ENCODE results near the gene IMMP2L. TPM values are rescaled to one million over a fixed set of nuclear protein-coding genes. Genes with fewer than 3 reads are reported as not detected.

IMMP2L gene
- polyA plus RNA-seq, 1 of the 3 experiments (the other 2 are of a cell fraction): 10.7 TPM

- TF ChIP-seq REST (IDR thresholded peaks at IDR 0.05; ENCODE audit: low read depth, low read length): no peak
- TF ChIP-seq FOXJ3 (CRISPR knock-in tag; IDR thresholded peaks at IDR 0.05): no peak
- TF ChIP-seq CHD2 (IDR thresholded peaks at IDR 0.05; ENCODE audit: low read length, partially characterized antibody): no peak
Measured at GRCh38 chr7:111005445-111005844, 556.8 kb downstream of the IMMP2L start (continued).

DNA sequence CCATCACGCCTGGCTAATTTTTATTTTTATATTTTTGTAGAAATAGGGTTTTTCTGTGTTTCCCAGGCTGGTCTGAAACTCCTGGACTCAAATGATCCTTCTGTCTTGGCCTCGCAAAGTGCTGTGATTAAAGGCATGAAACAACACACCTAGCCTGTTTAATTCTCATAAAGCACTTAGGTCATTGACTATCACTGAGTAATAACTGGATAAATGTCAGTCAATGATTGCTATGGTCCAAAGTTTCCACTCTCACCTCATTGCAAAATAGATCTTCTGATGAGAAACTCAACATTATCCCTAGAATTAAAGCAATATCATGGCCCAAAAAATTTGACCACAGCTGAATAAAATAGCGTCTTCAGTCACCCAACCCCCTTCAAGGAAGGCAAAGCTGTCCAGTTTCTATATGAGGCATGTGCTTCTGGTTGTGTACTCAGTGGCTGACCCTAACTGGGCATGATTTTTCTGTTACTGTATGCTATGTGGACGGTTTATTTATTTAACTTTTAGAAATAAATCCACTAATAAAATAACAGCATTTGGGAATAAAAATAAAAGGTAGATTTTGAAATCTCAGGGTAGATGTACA is 557.9 kb downstream of the IMMP2L start:
- no peak for DNase-seq
- Histone ChIP-seq H3K4me1 (ENCODE audit: control insufficient read depth in 1 of 2, insufficient read depth in 2 of 2, low read depth in 1 of 2, low read length in 1 of 2) (peaks cover 0 to 13% of the 10 kb centered on the region in 2 experiments; a peak in 2 of 4 replicates), H3K4me3 (ENCODE audit: low read depth in 2 of 2, low read length in 1 of 2) (no peak overlapping the region), H3K36me3 (replicated peaks in 1 of 2; ENCODE audit: control insufficient read depth in 1 of 2, insufficient read depth in 2 of 2, low read length in 1 of 2) (no peaks in the 10 kb centered on the region), H4K20me1 (ENCODE audit: insufficient read depth) (no peaks in the 10 kb centered on the region), H3K27me3 (ENCODE audit: insufficient read depth) (no peaks in the 10 kb centered on the region), H3K4me2 (no peak overlapping the region), H3K9me2 (no peaks in the 10 kb centered on the region), H3K27ac (ENCODE audit: low read depth in 2 of 2, low read length in 1 of 2) (no peak overlapping the region), H3F3A (replicated peaks; ENCODE audit: insufficient read depth) (peaks cover 18% of the 10 kb centered on the region), H3K9me3 (no peaks in the 10 kb centered on the region), H2AFZ (ENCODE audit: low read depth) (no peak overlapping the region), H3K79me2 (ENCODE audit: insufficient read depth) (no peaks in the 10 kb centered on the region), H3K9ac (no peak overlapping the region)
- 77% methylated on average over 4 of the region's 4 CpGs for WGBS (ENCODE audit: low lambda C conversion rate)
- TF ChIP-seq GABPA (IDR thresholded peaks at IDR 0.05; ENCODE audit: low read depth) (no peak), RAD21 (IDR thresholded peaks at IDR 0.05; ENCODE audit: low read length) (no peak)
- TF ChIP-seq, protein P1, sequence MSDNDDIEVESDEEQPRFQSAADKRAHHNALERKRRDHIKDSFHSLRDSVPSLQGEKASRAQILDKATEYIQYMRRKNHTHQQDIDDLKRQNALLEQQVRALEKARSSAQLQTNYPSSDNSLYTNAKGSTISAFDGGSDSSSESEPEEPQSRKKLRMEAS (IDR thresholded peaks at IDR 0.05; ENCODE audit: low read depth): no peak
- ChIA-PET CTCF (interaction anchor here (1.0 to 1.4 kb wide), 2 partner anchors 21 to 94 kb away, joined by 3 read pairs; no protein-coding TSS in a partner anchor), POLR2A (no interaction called here)

DNA sequence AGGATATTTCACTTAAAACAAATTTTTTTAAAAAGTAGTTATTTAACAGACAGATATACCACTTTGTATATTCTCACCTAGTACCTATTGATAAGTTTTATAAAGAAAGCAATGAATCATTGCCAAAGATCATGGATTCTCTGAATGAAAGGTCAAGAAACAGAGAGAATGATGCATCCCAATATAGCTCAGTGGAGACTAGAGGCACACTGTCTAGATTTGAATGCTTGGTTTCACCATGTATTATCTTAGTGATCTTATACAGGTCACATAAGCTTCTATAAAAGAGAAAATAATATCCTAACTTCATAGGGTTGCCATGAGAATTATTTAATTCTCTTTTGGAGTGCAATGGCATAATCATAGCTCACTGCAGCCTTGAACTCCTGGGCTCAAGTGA is 558.4 kb downstream of the IMMP2L start:
- POLR2A ChIA-PET: no interaction called here
- no peaks in the 10 kb centered on the region for H3K9me3 ChIP-seq
- TF ChIP-seq YY1 (IDR thresholded peaks at IDR 0.05; ENCODE audit: low read depth): no peak
- no peak for TF ChIP-seq REST (IDR thresholded peaks at IDR 0.05; ENCODE audit: low read depth, low read length)
- TF ChIP-seq, protein P2, sequence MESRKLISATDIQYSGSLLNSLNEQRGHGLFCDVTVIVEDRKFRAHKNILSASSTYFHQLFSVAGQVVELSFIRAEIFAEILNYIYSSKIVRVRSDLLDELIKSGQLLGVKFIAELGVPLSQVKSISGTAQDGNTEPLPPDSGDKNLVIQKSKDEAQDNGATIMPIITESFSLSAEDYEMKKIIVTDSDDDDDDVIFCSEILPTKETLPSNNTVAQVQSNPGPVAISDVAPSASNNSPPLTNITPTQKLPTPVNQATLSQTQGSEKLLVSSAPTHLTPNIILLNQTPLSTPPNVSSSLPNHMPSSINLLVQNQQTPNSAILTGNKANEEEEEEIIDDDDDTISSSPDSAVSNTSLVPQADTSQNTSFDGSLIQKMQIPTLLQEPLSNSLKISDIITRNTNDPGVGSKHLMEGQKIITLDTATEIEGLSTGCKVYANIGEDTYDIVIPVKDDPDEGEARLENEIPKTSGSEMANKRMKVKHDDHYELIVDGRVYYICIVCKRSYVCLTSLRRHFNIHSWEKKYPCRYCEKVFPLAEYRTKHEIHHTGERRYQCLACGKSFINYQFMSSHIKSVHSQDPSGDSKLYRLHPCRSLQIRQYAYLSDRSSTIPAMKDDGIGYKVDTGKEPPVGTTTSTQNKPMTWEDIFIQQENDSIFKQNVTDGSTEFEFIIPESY (IDR thresholded peaks at IDR 0.05; ENCODE audit: borderline replicate concordance, low read depth): no peak
- no peak for TF ChIP-seq RFX5 (IDR thresholded peaks at IDR 0.05; ENCODE audit: low read length)
- TF ChIP-seq EZH2phosphoT487 (IDR thresholded peaks at IDR 0.05; ENCODE audit: borderline replicate concordance, low read depth): no peak
- no peak for TF ChIP-seq CTCF (IDR thresholded peaks at IDR 0.05)

More for the DNA sequence above, 558.4 kb downstream of the IMMP2L start:
- Histone ChIP-seq H3K4me1 (ENCODE audit: control insufficient read depth in 1 of 2, insufficient read depth in 2 of 2, low read depth in 1 of 2, low read length in 1 of 2) (peaks cover 0 to 13% of the 10 kb centered on the region in 2 experiments; a peak in 2 of 4 replicates), H3F3A (replicated peaks; ENCODE audit: insufficient read depth) (peaks cover 18% of the 10 kb centered on the region), H4K20me1 (ENCODE audit: insufficient read depth) (no peaks in the 10 kb centered on the region), H3K9ac (no peak overlapping the region), H3K4me3 (ENCODE audit: low read depth in 2 of 2, low read length in 1 of 2) (no peak overlapping the region), H3K9me2 (no peaks in the 10 kb centered on the region), H3K36me3 (replicated peaks in 1 of 2; ENCODE audit: control insufficient read depth in 1 of 2, insufficient read depth in 2 of 2, low read length in 1 of 2) (no peaks in the 10 kb centered on the region), H2AFZ (ENCODE audit: low read depth) (no peak overlapping the region), H3K27ac (ENCODE audit: low read depth in 2 of 2, low read length in 1 of 2) (no peak overlapping the region), H3K27me3 (ENCODE audit: insufficient read depth) (no peaks in the 10 kb centered on the region), H3K4me2 (no peak overlapping the region), H3K79me2 (ENCODE audit: insufficient read depth) (no peaks in the 10 kb centered on the region)
- CTCF ChIA-PET: interaction anchor here (1.4 kb wide), 1 partner anchor 95 kb away, joined by 3 read pairs; no protein-coding TSS in a partner anchor
- no peak for DNase-seq

All from SK-N-SH (cell line).